ENCODE results near the gene DLG2.

Gene DLG2

DNA sequence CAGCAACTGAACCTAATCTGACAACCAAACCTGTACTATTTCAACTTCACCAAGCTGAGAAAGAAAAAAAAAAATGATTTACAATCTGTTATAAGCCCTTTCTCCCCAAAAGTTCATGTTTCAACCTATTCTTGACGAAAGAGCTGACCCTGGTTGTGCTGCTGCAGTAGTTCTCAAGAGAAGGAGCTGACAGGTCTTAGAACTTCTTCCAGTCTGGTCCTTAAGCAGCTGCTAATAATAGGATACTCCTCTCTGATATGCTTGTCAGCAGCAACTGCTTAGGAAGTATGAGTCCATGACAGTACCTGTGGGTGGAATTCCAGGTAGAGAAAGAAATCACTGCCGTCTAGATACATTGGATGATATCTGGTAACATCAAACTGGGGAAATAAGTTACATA is 1605.9 kb downstream of the DLG2 start:
- Histone ChIP-seq H3K27ac (ENCODE audit: low read depth in 2 of 2, low read length in 2 of 2) (no peak overlapping the region), H3K4me3 (ENCODE audit: low read length in 2 of 2) (no peak overlapping the region), H3K9ac (ENCODE audit: low read depth in 1 of 2, low read length in 2 of 2) (no peak overlapping the region), H3K4me1 (ENCODE audit: control insufficient read depth in 2 of 2, insufficient read depth in 2 of 2, low read length in 2 of 2) (no peaks in the 10 kb centered on the region), H3K27me3 (ENCODE audit: control insufficient read depth in 2 of 2, insufficient read depth in 2 of 2, low read length in 2 of 2) (no peaks in the 10 kb centered on the region), H3K9me3 (ENCODE audit: control insufficient read depth in 2 of 2, low read length in 2 of 2) (no peaks in the 10 kb centered on the region), H3K36me3 (ENCODE audit: control insufficient read depth in 2 of 2, insufficient read depth in 2 of 2, low read length in 2 of 2) (no peaks in the 10 kb centered on the region)

DNA sequence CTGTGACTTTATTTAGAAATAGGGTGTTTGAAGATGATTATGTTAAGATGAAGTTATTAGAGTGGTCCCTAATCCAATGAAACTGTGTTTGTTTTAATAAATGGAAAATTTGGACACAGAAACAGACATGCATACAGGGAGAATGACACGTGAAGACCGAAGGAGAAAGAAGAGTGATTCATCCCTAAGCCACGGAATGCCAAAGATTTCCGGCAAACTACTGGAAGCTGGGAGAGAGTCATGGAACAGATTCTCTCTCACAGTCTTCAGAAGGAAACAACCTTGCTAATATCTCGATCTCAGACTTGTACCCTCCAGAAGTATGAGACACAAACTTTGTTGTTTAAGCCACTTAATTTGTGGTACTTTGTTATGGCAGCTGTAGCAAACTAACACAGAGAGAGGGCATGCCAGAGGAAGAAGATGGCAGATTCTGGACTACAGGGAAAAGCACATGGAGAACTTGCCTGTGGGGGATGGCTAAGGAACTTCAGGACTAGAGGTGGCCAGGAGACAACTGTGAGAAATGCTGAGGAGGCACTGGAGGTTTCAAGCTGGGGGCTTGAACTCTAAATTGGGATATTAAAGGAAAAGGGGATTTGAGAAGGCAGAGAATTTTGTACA is 1607.5 kb downstream of the DLG2 start:
- no peak overlapping the region for H3K27ac ChIP-seq (ENCODE audit: low read depth in 2 of 2, low read length in 2 of 2)
- H3K36me3 ChIP-seq (ENCODE audit: control insufficient read depth in 2 of 2, insufficient read depth in 2 of 2, low read length in 2 of 2) = no peaks in the 10 kb centered on the region
- no peak overlapping the region for H3K4me3 ChIP-seq (ENCODE audit: low read length in 2 of 2)
- no peak overlapping the region for H3K9ac ChIP-seq (ENCODE audit: low read depth in 1 of 2, low read length in 2 of 2)
- H3K4me1 ChIP-seq (ENCODE audit: control insufficient read depth in 2 of 2, insufficient read depth in 2 of 2, low read length in 2 of 2) = no peaks in the 10 kb centered on the region
- H3K27me3 ChIP-seq (ENCODE audit: control insufficient read depth in 2 of 2, insufficient read depth in 2 of 2, low read length in 2 of 2) = no peaks in the 10 kb centered on the region
- H3K9me3 ChIP-seq (ENCODE audit: control insufficient read depth in 2 of 2, low read length in 2 of 2) = no peaks in the 10 kb centered on the region

DNA sequence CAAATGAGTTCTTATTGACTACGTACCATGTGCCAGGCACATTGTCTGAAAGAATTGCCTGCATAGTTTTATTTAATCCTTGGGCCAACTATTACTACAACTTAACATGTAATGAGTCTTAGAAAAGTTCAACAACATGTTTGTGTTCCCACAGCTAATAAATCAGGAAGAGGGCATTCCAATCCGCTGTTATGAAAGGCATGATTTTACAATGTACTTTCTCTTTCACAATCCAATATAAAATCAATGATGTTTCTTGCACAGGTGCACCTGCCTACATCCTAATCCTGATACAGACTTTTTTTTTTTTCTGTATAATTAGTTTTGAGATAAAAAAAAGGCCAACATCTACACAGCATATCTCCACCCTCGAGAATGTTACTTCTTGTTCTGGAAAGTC is 1612.6 kb downstream of the DLG2 start:
- H3K4me1 ChIP-seq (ENCODE audit: control insufficient read depth in 2 of 2, insufficient read depth in 2 of 2, low read length in 2 of 2) = no peaks in the 10 kb centered on the region

DNA sequence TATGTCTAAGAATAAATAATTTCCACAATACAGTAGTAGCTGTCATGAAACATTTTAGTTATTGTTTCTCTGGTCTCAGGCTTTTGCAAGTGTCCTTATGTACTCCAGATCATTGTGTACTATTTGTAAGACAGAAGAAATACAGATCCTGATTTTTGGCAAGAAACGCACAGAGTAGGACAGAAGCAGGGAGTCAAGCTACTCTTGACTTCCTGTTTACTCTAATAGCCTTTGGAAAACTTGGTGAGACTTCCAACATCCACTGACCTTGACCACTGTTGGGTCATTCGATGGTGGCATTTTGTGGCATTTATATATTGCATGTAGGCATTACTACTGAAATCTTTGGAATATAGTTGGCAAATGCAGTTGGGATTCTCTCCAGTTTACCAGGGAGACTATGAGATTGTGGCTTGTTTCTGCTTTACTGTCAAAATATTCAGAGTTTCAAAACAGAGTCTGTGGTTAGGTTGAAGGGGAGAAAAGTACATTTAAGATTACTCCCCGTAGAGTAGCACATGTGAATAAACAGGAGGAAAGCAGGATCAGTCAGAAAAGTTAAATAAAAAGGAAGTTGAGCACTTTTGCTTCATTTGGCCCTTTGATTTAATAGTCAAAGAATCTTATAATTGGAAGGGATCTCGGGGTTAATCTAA is 1614.8 kb downstream of the DLG2 start:
- Histone ChIP-seq H3K27ac (ENCODE audit: low read depth in 2 of 2, low read length in 2 of 2) (no peak overlapping the region), H3K27me3 (ENCODE audit: control insufficient read depth in 2 of 2, insufficient read depth in 2 of 2, low read length in 2 of 2) (no peaks in the 10 kb centered on the region), H3K9me3 (ENCODE audit: control insufficient read depth in 2 of 2, low read length in 2 of 2) (peaks cover 0 to 6% of the 10 kb centered on the region in 2 donors), H3K9ac (ENCODE audit: low read depth in 1 of 2, low read length in 2 of 2) (no peak overlapping the region), H3K36me3 (ENCODE audit: control insufficient read depth in 2 of 2, insufficient read depth in 2 of 2, low read length in 2 of 2) (no peaks in the 10 kb centered on the region), H3K4me3 (ENCODE audit: low read length in 2 of 2) (no peak overlapping the region), H3K4me1 (ENCODE audit: control insufficient read depth in 2 of 2, insufficient read depth in 2 of 2, low read length in 2 of 2) (no peaks in the 10 kb centered on the region)

More for the DNA sequence above, 1612.6 kb downstream of the DLG2 start:
- H3K9me3 ChIP-seq (ENCODE audit: control insufficient read depth in 2 of 2, low read length in 2 of 2) = peaks cover 0 to 4% of the 10 kb centered on the region in 2 donors
- no peaks in the 10 kb centered on the region for H3K36me3 ChIP-seq (ENCODE audit: control insufficient read depth in 2 of 2, insufficient read depth in 2 of 2, low read length in 2 of 2)
- H3K27me3 ChIP-seq (ENCODE audit: control insufficient read depth in 2 of 2, insufficient read depth in 2 of 2, low read length in 2 of 2) = no peaks in the 10 kb centered on the region
- H3K9ac ChIP-seq (ENCODE audit: low read depth in 1 of 2, low read length in 2 of 2) = no peak overlapping the region
- H3K4me3 ChIP-seq (ENCODE audit: low read length in 2 of 2) = no peak overlapping the region
- no peak overlapping the region for H3K27ac ChIP-seq (ENCODE audit: low read depth in 2 of 2, low read length in 2 of 2)

DNA sequence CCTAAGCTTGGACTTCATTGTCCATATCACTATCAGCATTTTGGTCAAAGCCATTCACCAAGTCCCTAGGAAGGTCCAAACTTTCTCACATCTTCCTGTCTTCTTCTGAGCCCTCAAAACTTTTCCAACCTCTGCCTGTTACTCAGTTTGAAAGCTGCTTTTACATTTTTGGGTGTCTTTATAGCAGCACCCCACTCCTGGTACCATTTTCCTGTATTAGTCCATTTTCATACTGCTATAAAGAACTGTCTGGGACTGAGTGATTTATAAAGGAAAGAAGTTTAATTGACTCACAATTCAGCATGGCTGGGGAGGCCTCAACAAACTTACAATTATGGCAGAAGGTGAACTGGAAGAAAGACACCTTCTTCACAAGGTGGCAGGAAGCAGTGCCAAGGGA is 1624.0 kb downstream of the DLG2 start:
- Histone ChIP-seq H3K27me3 (ENCODE audit: control insufficient read depth in 2 of 2, insufficient read depth in 2 of 2, low read length in 2 of 2) (no peaks in the 10 kb centered on the region), H3K9me3 (ENCODE audit: control insufficient read depth in 2 of 2, low read length in 2 of 2) (peaks cover 3 to 10% of the 10 kb centered on the region in 2 donors), H3K9ac (ENCODE audit: low read depth in 1 of 2, low read length in 2 of 2) (no peak overlapping the region), H3K4me3 (ENCODE audit: low read length in 2 of 2) (no peak overlapping the region), H3K4me1 (ENCODE audit: control insufficient read depth in 2 of 2, insufficient read depth in 2 of 2, low read length in 2 of 2) (no peaks in the 10 kb centered on the region), H3K27ac (ENCODE audit: low read depth in 2 of 2, low read length in 2 of 2) (no peak overlapping the region), H3K36me3 (ENCODE audit: control insufficient read depth in 2 of 2, insufficient read depth in 2 of 2, low read length in 2 of 2) (no peaks in the 10 kb centered on the region)

DNA sequence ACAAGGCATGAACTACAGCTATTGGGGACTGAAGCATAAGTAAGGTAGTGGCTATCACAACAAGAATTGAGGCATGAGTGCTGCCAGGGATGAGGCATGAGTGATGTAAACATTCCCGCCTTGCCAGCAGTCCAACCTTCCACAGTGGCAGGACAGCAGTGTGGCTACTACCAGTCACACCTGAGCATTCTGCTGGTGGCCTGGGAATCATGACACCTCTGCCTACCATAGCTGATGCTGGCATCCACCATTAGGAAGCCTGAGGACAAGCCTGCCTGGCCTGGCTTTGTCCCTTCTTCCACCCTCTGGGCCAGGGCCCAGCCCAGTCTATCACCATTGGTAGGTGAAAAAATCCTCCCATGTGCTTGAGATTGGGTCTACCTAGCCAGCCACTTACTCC is 1628.2 kb downstream of the DLG2 start:
- Histone ChIP-seq H3K4me3 (ENCODE audit: low read length in 2 of 2) (no peak overlapping the region), H3K4me1 (ENCODE audit: control insufficient read depth in 2 of 2, insufficient read depth in 2 of 2, low read length in 2 of 2) (no peaks in the 10 kb centered on the region), H3K27me3 (ENCODE audit: control insufficient read depth in 2 of 2, insufficient read depth in 2 of 2, low read length in 2 of 2) (no peaks in the 10 kb centered on the region), H3K27ac (ENCODE audit: low read depth in 2 of 2, low read length in 2 of 2) (no peak overlapping the region), H3K9ac (ENCODE audit: low read depth in 1 of 2, low read length in 2 of 2) (no peak overlapping the region), H3K9me3 (ENCODE audit: control insufficient read depth in 2 of 2, low read length in 2 of 2) (peaks cover 3 to 10% of the 10 kb centered on the region in 2 donors), H3K36me3 (ENCODE audit: control insufficient read depth in 2 of 2, insufficient read depth in 2 of 2, low read length in 2 of 2) (no peaks in the 10 kb centered on the region)

DNA sequence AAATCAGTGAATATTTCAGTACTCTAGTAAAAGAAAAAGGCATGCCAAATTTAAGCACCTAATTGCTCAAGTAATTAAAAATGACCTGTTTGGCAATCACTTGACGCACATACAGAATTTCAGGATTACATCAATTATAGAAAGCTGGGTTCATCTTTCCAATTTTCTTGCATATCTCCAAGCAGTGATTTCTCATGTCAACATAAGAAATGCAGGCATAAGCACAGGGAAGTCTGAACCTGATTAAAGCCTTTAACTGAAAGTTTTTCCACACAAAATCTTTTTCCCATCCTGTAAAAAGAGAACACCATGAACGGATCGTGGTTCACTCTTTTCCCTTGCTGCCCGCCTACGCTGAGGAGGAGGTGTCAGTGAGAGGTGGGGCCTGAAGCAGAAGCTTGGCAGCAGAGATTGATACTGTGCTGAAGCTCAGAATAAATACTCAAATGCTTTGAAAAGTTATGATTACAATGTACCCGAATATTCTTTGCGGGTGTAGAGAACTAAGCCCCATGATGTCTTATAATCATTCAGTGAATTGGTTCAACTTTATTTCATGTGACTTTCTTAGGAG is 1636.9 kb downstream of the DLG2 start:
- no peaks in the 10 kb centered on the region for H3K36me3 ChIP-seq (ENCODE audit: control insufficient read depth in 2 of 2, insufficient read depth in 2 of 2, low read length in 2 of 2)
- H3K27me3 ChIP-seq (ENCODE audit: control insufficient read depth in 2 of 2, insufficient read depth in 2 of 2, low read length in 2 of 2) = no peaks in the 10 kb centered on the region
- no peak overlapping the region for H3K27ac ChIP-seq (ENCODE audit: low read depth in 2 of 2, low read length in 2 of 2)
- H3K9me3 ChIP-seq (ENCODE audit: control insufficient read depth in 2 of 2, low read length in 2 of 2) = no peaks in the 10 kb centered on the region
- H3K4me1 ChIP-seq (ENCODE audit: control insufficient read depth in 2 of 2, insufficient read depth in 2 of 2, low read length in 2 of 2) = no peaks in the 10 kb centered on the region
- no peak overlapping the region for H3K4me3 ChIP-seq (ENCODE audit: low read length in 2 of 2)
- no peak overlapping the region for H3K9ac ChIP-seq (ENCODE audit: low read depth in 1 of 2, low read length in 2 of 2)

DNA sequence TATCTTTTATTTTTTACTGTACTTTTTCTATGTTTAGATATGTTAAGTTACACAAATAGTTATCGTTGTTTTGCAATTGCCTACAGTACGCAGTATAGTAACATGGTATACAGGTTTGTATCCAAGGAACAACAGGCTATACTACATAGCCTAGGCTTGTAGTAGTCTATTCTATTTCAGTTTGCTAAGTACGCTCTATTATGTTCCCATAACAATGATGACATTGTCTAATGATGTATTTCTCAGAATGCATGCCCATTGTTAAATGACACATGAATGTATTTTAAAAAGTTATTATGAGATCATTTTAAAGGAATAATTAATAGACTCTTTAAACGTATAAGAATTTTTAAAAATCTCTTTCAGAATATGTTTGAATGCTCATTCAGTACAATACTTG is 1644.3 kb downstream of the DLG2 start:
- no peak overlapping the region for H3K9ac ChIP-seq (ENCODE audit: low read depth in 1 of 2, low read length in 2 of 2)
- no peaks in the 10 kb centered on the region for H3K36me3 ChIP-seq (ENCODE audit: control insufficient read depth in 2 of 2, insufficient read depth in 2 of 2, low read length in 2 of 2)
- no peaks in the 10 kb centered on the region for H3K4me1 ChIP-seq (ENCODE audit: control insufficient read depth in 2 of 2, insufficient read depth in 2 of 2, low read length in 2 of 2)
- no peak overlapping the region for H3K4me3 ChIP-seq (ENCODE audit: low read length in 2 of 2)
- no peak overlapping the region for H3K27ac ChIP-seq (ENCODE audit: low read depth in 2 of 2, low read length in 2 of 2)
- H3K27me3 ChIP-seq (ENCODE audit: control insufficient read depth in 2 of 2, insufficient read depth in 2 of 2, low read length in 2 of 2) = no peaks in the 10 kb centered on the region
- no peaks in the 10 kb centered on the region for H3K9me3 ChIP-seq (ENCODE audit: control insufficient read depth in 2 of 2, low read length in 2 of 2)

DNA sequence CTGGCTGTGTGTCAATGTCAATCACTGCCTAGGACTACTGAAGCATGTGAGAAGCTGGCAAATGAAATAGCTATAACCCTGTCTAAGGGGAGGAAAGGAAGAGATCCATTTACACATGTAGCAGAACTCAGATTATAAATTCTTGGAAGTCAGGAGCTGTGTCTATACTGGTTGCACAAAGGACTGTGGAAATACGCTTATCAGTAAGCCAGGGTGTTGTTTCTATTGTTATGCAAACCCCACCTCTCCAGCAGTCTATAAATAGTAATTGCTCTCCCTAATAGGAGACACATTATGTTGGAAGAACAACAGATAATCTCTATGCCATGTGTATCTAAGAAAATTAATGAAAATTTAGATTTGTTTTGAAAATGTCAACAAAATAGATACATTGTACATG is 1647.6 kb downstream of the DLG2 start:
- H3K27ac ChIP-seq (ENCODE audit: low read depth in 2 of 2, low read length in 2 of 2) = no peak overlapping the region
- H3K9me3 ChIP-seq (ENCODE audit: control insufficient read depth in 2 of 2, low read length in 2 of 2) = no peaks in the 10 kb centered on the region

DNA sequence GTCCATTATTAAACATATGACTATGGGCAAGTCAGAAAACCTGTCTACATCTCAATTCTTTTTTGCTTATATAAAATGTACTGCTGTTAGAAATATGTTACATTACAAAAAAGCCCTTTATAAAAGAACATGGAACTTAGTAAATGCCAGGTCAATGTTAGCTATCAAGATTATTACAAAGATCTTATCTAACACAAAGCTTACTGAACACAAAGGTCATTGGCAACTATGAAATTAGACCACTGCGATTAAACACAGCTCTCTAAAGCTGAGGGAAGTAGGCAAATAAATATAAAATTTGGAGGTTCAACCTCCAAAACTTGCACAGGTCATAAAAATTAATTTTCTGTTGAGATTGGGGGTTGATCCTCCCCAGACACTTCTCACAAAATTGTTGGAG is 1648.2 kb downstream of the DLG2 start:
- Histone ChIP-seq H3K36me3 (ENCODE audit: control insufficient read depth in 2 of 2, insufficient read depth in 2 of 2, low read length in 2 of 2) (no peaks in the 10 kb centered on the region), H3K27ac (ENCODE audit: low read depth in 2 of 2, low read length in 2 of 2) (no peak overlapping the region), H3K4me1 (ENCODE audit: control insufficient read depth in 2 of 2, insufficient read depth in 2 of 2, low read length in 2 of 2) (no peaks in the 10 kb centered on the region), H3K9me3 (ENCODE audit: control insufficient read depth in 2 of 2, low read length in 2 of 2) (no peaks in the 10 kb centered on the region), H3K9ac (ENCODE audit: low read depth in 1 of 2, low read length in 2 of 2) (no peak overlapping the region), H3K27me3 (ENCODE audit: control insufficient read depth in 2 of 2, insufficient read depth in 2 of 2, low read length in 2 of 2) (no peaks in the 10 kb centered on the region), H3K4me3 (ENCODE audit: low read length in 2 of 2) (no peak overlapping the region)

More for the DNA sequence above, 1647.6 kb downstream of the DLG2 start:
- no peaks in the 10 kb centered on the region for H3K4me1 ChIP-seq (ENCODE audit: control insufficient read depth in 2 of 2, insufficient read depth in 2 of 2, low read length in 2 of 2)
- H3K36me3 ChIP-seq (ENCODE audit: control insufficient read depth in 2 of 2, insufficient read depth in 2 of 2, low read length in 2 of 2) = no peaks in the 10 kb centered on the region
- no peaks in the 10 kb centered on the region for H3K27me3 ChIP-seq (ENCODE audit: control insufficient read depth in 2 of 2, insufficient read depth in 2 of 2, low read length in 2 of 2)
- H3K9ac ChIP-seq (ENCODE audit: low read depth in 1 of 2, low read length in 2 of 2) = no peak overlapping the region
- no peak overlapping the region for H3K4me3 ChIP-seq (ENCODE audit: low read length in 2 of 2)

Data from mucosa of rectum (tissue), 2 donors.